HepG2 (cell line): ENCODE data around the gene DCTN3. TPM values are rescaled to one million over a fixed set of nuclear protein-coding genes. Genes with fewer than 3 reads are reported as not detected.

Source experiments
- ARNT ChIP-seq: fragments of 450-650 bp; IDR thresholded peaks from 2 replicates; pipeline ENCODE4 v1.6.1; 2017
- GPN1 ChIP-seq: sonication (generic); formaldehyde crosslinking; IDR thresholded peaks from 2 replicates; pipeline ENCODE4 v1.5.1; 2020; ENCODE audit warnings: missing genetic modification reagents, borderline replicate concordance
- PHF20 ChIP-seq: sonication (generic); formaldehyde crosslinking; IDR thresholded peaks from 2 replicates; pipeline ENCODE4 v1.5.0; 2020; ENCODE audit warnings: mild to moderate bottlenecking, missing genetic modification reagents
- XBP1 ChIP-seq: sonication (generic); formaldehyde crosslinking; IDR thresholded peaks from 2 replicates; pipeline ENCODE4 v1.5.0; 2020; ENCODE audit warnings: missing genetic modification reagents
- ZFP90 ChIP-seq: sonication (generic); formaldehyde crosslinking; IDR thresholded peaks from 2 replicates; pipeline ENCODE4 v1.8.0; 2022; ENCODE audit warnings: missing genetic modification reagents, mild to moderate bottlenecking, inconsistent platforms, borderline replicate concordance
- ZNF468 ChIP-seq: sonication (generic); formaldehyde crosslinking; IDR thresholded peaks from 2 replicates; pipeline ENCODE4 v1.8.0; 2022; ENCODE audit warnings: mild to moderate bottlenecking, moderate library complexity, missing genetic modification reagents
- ZNF556 ChIP-seq: sonication (generic); formaldehyde crosslinking; IDR thresholded peaks from 2 replicates; pipeline ENCODE4 v1.4.0; 2020; ENCODE audit warnings: mild to moderate bottlenecking, missing genetic modification reagents, borderline replicate concordance
- ZSCAN25 ChIP-seq: sonication (generic); formaldehyde crosslinking; IDR thresholded peaks from 2 replicates; pipeline ENCODE4 v1.8.0; 2022; ENCODE audit warnings: mild to moderate bottlenecking, missing genetic modification reagents
- polyA plus RNA-seq, 8 experiments: library from polyadenylated mRNA; depleted of rRNA in 3 of 8; stranded (reverse) in 7 of 8; unstranded in 1 of 8; fragments of >200 nt; fragmentation: Illumina TruSeq in 4 of 8; extraction: Trizol in 4 of 8; gene quantifications; 2 replicates each; pipeline versions ENCODE4 v1.2.1 to v1.2.3, GENCODE V29; 2011 to 2016; ENCODE audit warnings: low read depth in 4 of 8, missing spikeins in 1 of 8, mixed read lengths in 1 of 8; ENCODE audit not compliant: insufficient read depth in 1 of 8
- total RNA-seq, 5 experiments: library from RNA; depleted of rRNA; stranded (reverse); fragments of >200 nt; fragmentation: Illumina TruSeq; extraction: Trizol; gene quantifications; 2 replicates each; pipeline ENCODE4 v1.2.3, GENCODE V29; 2016; ENCODE audit warnings: low read depth in 1 of 5
- TF ChIP-seq, protein P1 (sequence below): sonication (generic); formaldehyde crosslinking; IDR thresholded peaks from 2 replicates; pipeline ENCODE4 v1.5.0; 2020; ENCODE audit warnings: mild to moderate bottlenecking, missing genetic modification reagents
- TF ChIP-seq, protein P2 (sequence below): sonication (generic); formaldehyde crosslinking; conservative IDR thresholded peaks from 2 replicates; pipeline ENCODE4 v1.8.0; 2022; ENCODE audit warnings: low read depth, missing genetic modification reagents
- TF ChIP-seq, protein P3 (sequence below): sonication (generic); formaldehyde crosslinking; IDR thresholded peaks from 2 replicates; pipeline ENCODE4 v1.4.0; 2020; ENCODE audit warnings: mild to moderate bottlenecking, missing genetic modification reagents
- TF ChIP-seq, protein P4 (sequence below): sonication (generic); formaldehyde crosslinking; IDR thresholded peaks from 2 replicates; pipeline ENCODE4 v1.9.0; 2021; ENCODE audit warnings: missing genetic modification reagents, borderline replicate concordance

The DCTN3 gene
- total and polyA plus RNA-seq, 2 of the 13 experiments (the other 11 are each of a cell fraction or from before 2014, with no cell fraction given) = 27.4 to 34.5 TPM

DNA sequence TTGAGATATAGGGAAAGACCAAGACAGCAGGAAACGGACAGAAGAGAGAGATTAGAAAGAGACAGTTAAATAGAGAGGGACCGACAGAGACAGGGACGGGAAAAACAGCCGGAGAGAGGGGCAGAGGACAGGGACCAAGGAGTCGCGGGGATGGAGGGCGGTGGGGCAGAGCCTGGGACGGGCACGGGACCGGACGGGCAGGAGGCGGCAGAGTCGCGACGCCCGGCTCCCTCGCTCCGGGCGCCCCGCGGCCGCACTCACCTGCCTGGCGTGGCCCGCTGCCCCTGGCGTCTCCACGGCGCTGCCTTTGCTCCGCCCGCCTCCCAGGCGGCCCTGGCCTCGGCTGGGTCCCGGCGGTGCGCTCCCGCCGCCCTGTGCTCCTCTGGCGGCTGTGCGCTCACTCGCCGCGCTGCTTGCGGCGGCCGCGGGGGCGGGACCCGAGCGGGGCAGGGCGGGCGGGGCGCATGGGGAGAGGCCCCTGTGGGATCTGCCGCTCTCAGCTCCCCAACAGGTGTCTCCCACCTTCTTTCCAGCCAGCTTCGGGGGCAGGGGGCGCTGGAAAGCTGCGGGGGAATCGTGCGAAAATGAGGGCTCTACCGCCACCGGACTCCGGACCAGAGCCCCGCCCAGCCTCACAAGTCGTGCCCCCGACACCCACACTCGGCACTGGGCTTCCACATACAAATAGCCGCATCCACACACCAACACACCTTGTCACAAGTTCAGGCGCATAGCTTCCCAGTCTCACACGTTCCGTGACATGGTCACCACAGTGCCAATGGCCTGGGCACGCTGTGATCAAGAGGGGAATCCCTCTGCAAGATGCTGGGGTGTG lies 8.6 kb upstream of the DCTN3 start, which contains the start of gene ARID3C (continued):
- TF ChIP-seq, protein P1, sequence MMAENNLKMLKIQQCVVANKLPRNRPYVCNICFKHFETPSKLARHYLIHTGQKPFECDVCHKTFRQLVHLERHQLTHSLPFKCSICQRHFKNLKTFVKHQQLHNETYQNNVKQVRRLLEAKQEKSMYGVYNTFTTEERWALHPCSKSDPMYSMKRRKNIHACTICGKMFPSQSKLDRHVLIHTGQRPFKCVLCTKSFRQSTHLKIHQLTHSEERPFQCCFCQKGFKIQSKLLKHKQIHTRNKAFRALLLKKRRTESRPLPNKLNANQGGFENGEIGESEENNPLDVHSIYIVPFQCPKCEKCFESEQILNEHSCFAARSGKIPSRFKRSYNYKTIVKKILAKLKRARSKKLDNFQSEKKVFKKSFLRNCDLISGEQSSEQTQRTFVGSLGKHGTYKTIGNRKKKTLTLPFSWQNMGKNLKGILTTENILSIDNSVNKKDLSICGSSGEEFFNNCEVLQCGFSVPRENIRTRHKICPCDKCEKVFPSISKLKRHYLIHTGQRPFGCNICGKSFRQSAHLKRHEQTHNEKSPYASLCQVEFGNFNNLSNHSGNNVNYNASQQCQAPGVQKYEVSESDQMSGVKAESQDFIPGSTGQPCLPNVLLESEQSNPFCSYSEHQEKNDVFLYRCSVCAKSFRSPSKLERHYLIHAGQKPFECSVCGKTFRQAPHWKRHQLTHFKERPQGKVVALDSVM (CRISPR knock-in tag) = no peak
- TF ChIP-seq, protein P2, sequence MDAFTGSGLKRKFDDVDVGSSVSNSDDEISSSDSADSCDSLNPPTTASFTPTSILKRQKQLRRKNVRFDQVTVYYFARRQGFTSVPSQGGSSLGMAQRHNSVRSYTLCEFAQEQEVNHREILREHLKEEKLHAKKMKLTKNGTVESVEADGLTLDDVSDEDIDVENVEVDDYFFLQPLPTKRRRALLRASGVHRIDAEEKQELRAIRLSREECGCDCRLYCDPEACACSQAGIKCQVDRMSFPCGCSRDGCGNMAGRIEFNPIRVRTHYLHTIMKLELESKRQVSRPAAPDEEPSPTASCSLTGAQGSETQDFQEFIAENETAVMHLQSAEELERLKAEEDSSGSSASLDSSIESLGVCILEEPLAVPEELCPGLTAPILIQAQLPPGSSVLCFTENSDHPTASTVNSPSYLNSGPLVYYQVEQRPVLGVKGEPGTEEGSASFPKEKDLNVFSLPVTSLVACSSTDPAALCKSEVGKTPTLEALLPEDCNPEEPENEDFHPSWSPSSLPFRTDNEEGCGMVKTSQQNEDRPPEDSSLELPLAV (CRISPR knock-in tag) = no peak
- TF ChIP-seq ZFP90 (CRISPR knock-in tag) (no peak), GPN1 (CRISPR knock-in tag) (no peak), ARNT (no peak), ZSCAN25 (CRISPR knock-in tag) (no peak), XBP1 (CRISPR knock-in tag) (no peak), PHF20 (CRISPR knock-in tag) (no peak), ZNF556 (CRISPR knock-in tag) (peak; percentile 45; the same call in 1 of the 2 replicates), ZNF468 (CRISPR knock-in tag) (0 out of 2 replicates have a peak, but pooled peaks have one; percentile 35)
- TF ChIP-seq, protein P3, sequence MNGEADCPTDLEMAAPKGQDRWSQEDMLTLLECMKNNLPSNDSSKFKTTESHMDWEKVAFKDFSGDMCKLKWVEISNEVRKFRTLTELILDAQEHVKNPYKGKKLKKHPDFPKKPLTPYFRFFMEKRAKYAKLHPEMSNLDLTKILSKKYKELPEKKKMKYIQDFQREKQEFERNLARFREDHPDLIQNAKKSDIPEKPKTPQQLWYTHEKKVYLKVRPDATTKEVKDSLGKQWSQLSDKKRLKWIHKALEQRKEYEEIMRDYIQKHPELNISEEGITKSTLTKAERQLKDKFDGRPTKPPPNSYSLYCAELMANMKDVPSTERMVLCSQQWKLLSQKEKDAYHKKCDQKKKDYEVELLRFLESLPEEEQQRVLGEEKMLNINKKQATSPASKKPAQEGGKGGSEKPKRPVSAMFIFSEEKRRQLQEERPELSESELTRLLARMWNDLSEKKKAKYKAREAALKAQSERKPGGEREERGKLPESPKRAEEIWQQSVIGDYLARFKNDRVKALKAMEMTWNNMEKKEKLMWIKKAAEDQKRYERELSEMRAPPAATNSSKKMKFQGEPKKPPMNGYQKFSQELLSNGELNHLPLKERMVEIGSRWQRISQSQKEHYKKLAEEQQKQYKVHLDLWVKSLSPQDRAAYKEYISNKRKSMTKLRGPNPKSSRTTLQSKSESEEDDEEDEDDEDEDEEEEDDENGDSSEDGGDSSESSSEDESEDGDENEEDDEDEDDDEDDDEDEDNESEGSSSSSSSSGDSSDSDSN (CRISPR knock-in tag) = peak; percentile 86; the same call in 1 of the 2 replicates
- TF ChIP-seq, protein P4, sequence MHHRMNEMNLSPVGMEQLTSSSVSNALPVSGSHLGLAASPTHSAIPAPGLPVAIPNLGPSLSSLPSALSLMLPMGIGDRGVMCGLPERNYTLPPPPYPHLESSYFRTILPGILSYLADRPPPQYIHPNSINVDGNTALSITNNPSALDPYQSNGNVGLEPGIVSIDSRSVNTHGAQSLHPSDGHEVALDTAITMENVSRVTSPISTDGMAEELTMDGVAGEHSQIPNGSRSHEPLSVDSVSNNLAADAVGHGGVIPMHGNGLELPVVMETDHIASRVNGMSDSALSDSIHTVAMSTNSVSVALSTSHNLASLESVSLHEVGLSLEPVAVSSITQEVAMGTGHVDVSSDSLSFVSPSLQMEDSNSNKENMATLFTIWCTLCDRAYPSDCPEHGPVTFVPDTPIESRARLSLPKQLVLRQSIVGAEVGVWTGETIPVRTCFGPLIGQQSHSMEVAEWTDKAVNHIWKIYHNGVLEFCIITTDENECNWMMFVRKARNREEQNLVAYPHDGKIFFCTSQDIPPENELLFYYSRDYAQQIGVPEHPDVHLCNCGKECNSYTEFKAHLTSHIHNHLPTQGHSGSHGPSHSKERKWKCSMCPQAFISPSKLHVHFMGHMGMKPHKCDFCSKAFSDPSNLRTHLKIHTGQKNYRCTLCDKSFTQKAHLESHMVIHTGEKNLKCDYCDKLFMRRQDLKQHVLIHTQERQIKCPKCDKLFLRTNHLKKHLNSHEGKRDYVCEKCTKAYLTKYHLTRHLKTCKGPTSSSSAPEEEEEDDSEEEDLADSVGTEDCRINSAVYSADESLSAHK (CRISPR knock-in tag) = no peak
